MG63 (cell line): ENCODE data around the gene FBRS. TPM values are rescaled to one million over a fixed set of nuclear protein-coding genes. Genes with fewer than 3 reads are reported as not detected.
"Not testable (repeated sequence)": the region's sequence is repeated elsewhere in the genome, so short reads cannot be mapped to it uniquely, and the experiment has no call there.

Experiments
- DNase-seq: peaks from one replicate; pipeline ENCODE4 v3.0.0-alpha.2; 2020
- H3K27me3 ChIP-seq: fragments of 250-450 bp; sonication (Bioruptor Pico); 2 replicates; pipeline ENCODE4 v1.5.1; 2020; ENCODE audit warnings: mild to moderate bottlenecking, moderate library complexity
- H3K36me3 ChIP-seq: fragments of 250-450 bp; sonication (Bioruptor Pico); 2 replicates; pipeline ENCODE4 v1.5.1; 2020; ENCODE audit warnings: mild to moderate bottlenecking, moderate library complexity
- H3K4me3 ChIP-seq: fragments of 250-450 bp; sonication (Bioruptor Pico); 2 replicates; pipeline ENCODE4 v1.5.1; 2020; ENCODE audit warnings: mild to moderate bottlenecking, moderate library complexity
- H3K9me3 ChIP-seq: fragments of 250-450 bp; sonication (Bioruptor Pico); 2 replicates; pipeline ENCODE4 v1.5.1; 2020; ENCODE audit warnings: mild to moderate bottlenecking, moderate library complexity
- total RNA-seq: library from RNA; depleted of rRNA; stranded (reverse); fragments of >200 nt; shearing (Covaris generic); gene quantifications from 2 replicates; pipeline ENCODE4 v1.2.3, GENCODE V29; 2014; ENCODE audit warnings: low replicate concordance; rRNA removed

FBRS gene
- total RNA-seq, 1 experiment from 2014 or later = 14.5 TPM

DNA sequence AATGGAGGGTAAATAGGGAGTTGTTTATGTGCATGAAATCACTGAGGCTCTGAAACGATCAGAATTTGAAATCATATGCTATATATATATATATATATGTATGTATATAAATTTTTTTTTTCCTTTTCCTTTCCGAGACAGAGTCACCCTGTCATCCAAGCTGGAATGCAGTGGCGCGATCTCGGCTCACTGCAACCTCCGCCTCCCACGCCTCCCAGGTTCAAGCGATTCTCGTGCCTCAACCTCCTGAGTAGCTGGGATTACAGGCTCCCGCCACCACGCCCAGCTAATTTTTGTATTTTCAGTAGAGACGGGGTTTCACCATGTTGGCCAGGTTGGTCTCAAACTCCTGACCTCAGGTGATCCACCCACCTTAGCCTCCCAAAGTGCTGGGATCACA, 44.8 kb downstream of the FBRS start:
- H3K4me3 ChIP-seq, H3K27me3 ChIP-seq, H3K9me3 ChIP-seq, DNase-seq: not testable (repeated sequence)
- peaks cover 93% of the 10 kb centered on the region for H3K36me3 ChIP-seq

DNA sequence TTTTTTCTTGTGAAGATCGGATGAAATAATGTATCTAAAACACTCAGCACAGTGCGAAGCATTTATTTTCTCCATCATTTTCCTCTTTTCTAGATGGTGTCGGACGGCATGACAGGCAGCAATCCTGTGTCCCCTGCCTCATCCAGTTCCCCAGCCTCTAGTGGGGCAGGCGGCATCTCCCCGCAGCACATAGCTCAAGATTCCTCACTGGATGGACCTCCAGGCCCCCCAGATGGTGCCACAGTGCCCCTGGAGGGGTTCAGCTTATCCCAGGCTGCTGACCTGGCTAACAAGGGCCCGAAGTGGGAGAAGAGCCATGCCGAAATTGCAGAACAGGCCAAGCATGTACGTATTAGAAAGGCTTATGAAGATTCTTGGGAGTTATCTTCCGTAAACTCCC, 45.7 kb downstream of the FBRS start:
- H3K27me3 ChIP-seq = no peaks in the 10 kb centered on the region
- H3K36me3 ChIP-seq = peaks cover 98% of the 10 kb centered on the region
- no peak overlapping the region for H3K4me3 ChIP-seq
- H3K9me3 ChIP-seq = no peaks in the 10 kb centered on the region
- no peak for DNase-seq

DNA sequence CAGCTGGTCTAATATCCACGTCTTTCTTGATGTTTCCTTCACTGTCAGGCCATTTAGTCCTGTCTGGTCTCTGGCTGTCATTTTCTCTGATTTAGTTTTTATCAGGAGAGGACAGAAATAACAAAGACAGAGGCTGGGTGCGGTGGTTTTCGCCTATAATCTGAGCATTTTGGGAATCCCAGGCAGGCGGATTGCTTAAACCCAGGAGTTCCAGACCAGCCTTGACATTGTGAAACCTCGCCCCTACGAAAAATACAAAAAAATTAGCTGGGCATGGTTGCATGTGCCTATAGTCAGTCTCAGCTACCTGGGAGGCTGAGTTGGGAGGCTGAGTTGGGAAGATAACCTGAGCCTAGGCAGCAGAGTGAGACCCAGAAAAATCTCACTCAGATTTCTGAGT, 47.8 kb downstream of the FBRS start:
- no peaks in the 10 kb centered on the region for H3K27me3 ChIP-seq
- H3K36me3 ChIP-seq = peaks cover 98% of the 10 kb centered on the region
- H3K9me3 ChIP-seq = no peaks in the 10 kb centered on the region
- no peak for DNase-seq
- H3K4me3 ChIP-seq = no peak overlapping the region

DNA sequence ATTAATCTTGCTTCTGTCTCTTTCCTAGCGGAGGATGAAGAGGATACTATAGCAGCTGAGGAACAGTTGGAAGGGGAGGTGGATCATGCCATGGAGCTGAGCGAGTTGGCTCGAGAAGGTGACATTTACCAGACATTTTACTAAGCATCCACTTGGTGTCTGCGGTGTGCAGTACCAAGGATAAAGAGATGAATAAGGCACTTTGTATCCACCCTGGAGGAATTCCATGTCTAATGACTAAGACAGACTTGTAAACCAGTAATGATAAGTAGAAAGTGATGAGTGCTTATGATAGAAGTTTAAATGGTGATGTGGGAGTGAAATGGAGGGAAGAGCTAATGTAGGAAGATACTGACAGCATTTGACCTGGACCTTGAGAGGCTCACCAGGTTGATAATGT, 52.7 kb downstream of the FBRS start:
- no peak for DNase-seq
- H3K27me3 ChIP-seq = no peaks in the 10 kb centered on the region
- no peak overlapping the region for H3K4me3 ChIP-seq
- H3K9me3 ChIP-seq = no peaks in the 10 kb centered on the region
- peaks cover 98% of the 10 kb centered on the region for H3K36me3 ChIP-seq

DNA sequence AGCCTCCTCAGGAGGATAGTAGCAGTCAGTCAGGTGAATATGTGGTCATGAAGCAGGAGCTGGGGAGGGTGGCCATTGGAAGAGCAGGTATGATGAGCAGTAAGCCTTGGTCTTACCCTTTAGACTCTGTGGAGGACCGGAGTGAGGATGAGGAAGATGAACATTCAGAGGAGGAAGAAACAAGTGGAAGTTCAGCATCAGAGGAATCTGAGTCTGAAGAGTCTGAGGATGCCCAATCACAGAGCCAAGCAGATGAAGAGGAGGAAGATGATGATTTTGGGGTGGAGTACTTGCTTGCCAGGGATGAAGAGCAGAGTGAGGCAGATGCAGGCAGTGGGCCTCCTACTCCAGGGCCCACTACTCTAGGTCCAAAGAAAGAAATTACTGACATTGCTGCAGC, 53.5 kb downstream of the FBRS start:
- no peaks in the 10 kb centered on the region for H3K9me3 ChIP-seq
- no peaks in the 10 kb centered on the region for H3K27me3 ChIP-seq
- H3K4me3 ChIP-seq = no peak overlapping the region
- no peak for DNase-seq
- peaks cover 98% of the 10 kb centered on the region for H3K36me3 ChIP-seq

DNA sequence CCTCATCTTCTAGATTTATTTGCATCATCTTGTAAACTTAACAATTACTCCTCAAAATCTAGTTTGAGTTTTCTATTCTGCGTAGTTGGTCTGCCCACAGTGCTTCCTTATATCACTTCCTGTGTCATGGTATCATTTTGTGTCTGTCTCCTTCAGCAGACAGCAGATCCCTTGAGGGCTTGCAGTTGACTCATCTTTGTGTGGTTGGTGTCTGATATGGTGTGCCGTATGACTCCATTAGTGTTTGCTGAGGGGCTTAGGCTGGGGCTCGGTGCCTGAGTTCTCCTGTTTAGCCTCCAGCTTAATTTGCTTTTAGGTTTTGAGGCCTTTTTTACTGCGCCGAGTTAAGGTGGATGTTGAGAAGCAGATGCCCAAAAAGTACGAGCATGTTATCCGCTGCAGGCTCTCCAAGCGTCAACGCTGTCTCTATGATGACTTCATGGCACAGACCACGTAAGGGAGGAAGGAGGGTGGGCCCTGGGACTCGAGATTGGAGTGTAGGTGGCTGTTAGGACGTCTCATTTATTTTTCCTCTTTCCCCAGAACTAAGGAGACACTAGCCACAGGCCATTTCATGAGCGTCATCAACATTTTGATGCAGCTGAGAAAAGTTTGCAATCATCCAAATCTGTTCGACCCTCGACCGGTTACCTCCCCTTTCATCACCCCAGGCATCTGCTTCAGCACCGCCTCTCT, 57.7 kb downstream of the FBRS start:
- no peaks in the 10 kb centered on the region for H3K9me3 ChIP-seq
- DNase-seq = no peak
- H3K4me3 ChIP-seq = no peak overlapping the region
- peaks cover 94% of the 10 kb centered on the region for H3K36me3 ChIP-seq
- H3K27me3 ChIP-seq = no peaks in the 10 kb centered on the region

DNA sequence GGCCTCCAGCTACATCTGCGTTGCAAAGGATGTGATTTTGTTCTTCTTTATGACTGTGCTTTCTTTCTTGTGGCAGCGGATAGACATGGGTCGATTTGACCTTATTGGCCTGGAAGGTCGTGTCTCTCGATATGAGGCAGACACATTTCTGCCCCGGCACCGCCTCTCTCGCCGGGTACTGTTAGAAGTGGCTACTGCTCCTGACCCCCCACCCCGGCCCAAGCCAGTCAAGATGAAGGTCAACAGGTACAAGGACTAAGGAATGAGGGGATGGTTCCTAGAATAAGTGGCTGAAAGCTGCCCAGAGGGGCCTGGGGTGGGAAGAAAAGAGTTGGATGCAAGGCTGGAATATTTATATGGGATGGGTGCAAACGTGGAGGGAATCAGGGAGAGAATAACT, 61.9 kb downstream of the FBRS start:
- peaks cover 95% of the 10 kb centered on the region for H3K36me3 ChIP-seq
- no peak overlapping the region for H3K4me3 ChIP-seq
- no peak for DNase-seq
- H3K27me3 ChIP-seq = no peaks in the 10 kb centered on the region
- no peaks in the 10 kb centered on the region for H3K9me3 ChIP-seq

Other genes starting within 250 kb of the FBRS start
- 106 and 131 TPM in 2 replicates for gene DCTPP1, start 228.4 kb upstream of the FBRS start, total RNA-seq
- gene SEPHS2, start 212.6 kb upstream of the FBRS start, total RNA-seq = 75.8 and 110 TPM in 2 replicates
- gene ITGAL, start 185.7 kb upstream of the FBRS start, total RNA-seq = not detected in 2 replicates
- gene ZNF768, start 131.9 kb upstream of the FBRS start, total RNA-seq = 47.6 and 72.9 TPM in 2 replicates
- 11.8 and 27.9 TPM in 2 replicates for gene ZNF747, start 123.6 kb upstream of the FBRS start, total RNA-seq
- gene ZNF764, start 100.1 kb upstream of the FBRS start, total RNA-seq = 2.0 and 6.8 TPM in 2 replicates
- gene ZNF688, start 86.7 kb upstream of the FBRS start, total RNA-seq = 4.0 TPM in 2 replicates
- 11.4 and 15.7 TPM in 2 replicates for gene ZNF785, start 72.7 kb upstream of the FBRS start, total RNA-seq
- gene ZNF689, start 48.0 kb upstream of the FBRS start, total RNA-seq = 6.5 and 9.1 TPM in 2 replicates
- gene PRR14, start 7.5 kb upstream of the FBRS start, total RNA-seq = 1.7 and 5.3 TPM in 2 replicates
- gene SRCAP, start 40.7 kb downstream of the FBRS start, total RNA-seq = 2.6 and 6.9 TPM in 2 replicates
- 18.3 and 25.2 TPM in 2 replicates for gene PHKG2, start 90.0 kb downstream of the FBRS start, total RNA-seq
- gene CFAP119, start 103.6 kb downstream of the FBRS start, total RNA-seq = 4.1 and 9.1 TPM in 2 replicates
- 116 and 127 TPM in 2 replicates for gene RNF40, start 103.9 kb downstream of the FBRS start, total RNA-seq
- 10.3 and 13.6 TPM in 2 replicates for gene ZNF629, start 128.8 kb downstream of the FBRS start, total RNA-seq
- gene BCL7C, start 235.6 kb downstream of the FBRS start, total RNA-seq = 64.3 and 70.8 TPM in 2 replicates
- not detected in 2 replicates for gene CTF1, start 238.2 kb downstream of the FBRS start, total RNA-seq